Smooth muscle cell (in vitro differentiated cells): Measurements from ENCODE around the gene ADORA2A. TPM values are rescaled to one million over a fixed set of nuclear protein-coding genes. Genes with fewer than 3 reads are reported as not detected.

Experiments
- DNase-seq: peaks from one replicate; lab custom pipeline; 2025; ENCODE audit not compliant: unreplicated experiment; lab: John Stamatoyannopoulos, UW
- H2AFZ ChIP-seq: fragments of 200-600 bp; sonication (generic); 2 replicates; pipeline ENCODE4 v1.6.0; 2016; ENCODE audit warnings: antibody characterized with exemption, low read depth, mild to moderate bottlenecking
- H3F3A ChIP-seq: fragments of 200-600 bp; sonication (generic); 2 replicates; pipeline ENCODE4 v1.6.0; 2017; ENCODE audit warnings: antibody characterized with exemption, low read depth
- H3K27ac ChIP-seq: fragments of 200-600 bp; sonication (generic); 2 replicates; pipeline ENCODE4 v1.5.1; 2016; ENCODE audit warnings: low read depth, mild to moderate bottlenecking
- H3K27me3 ChIP-seq: fragments of 200-600 bp; sonication (generic); 2 replicates; pipeline ENCODE4 v1.6.1; 2016; ENCODE audit warnings: low read depth, mild to moderate bottlenecking
- H3K36me3 ChIP-seq: fragments of 200-600 bp; sonication (generic); 2 replicates; pipeline ENCODE4 v1.5.1; 2016; ENCODE audit warnings: low read depth
- H3K4me1 ChIP-seq: fragments of 200-600 bp; sonication (generic); 2 replicates; pipeline ENCODE4 v1.5.1; 2016; ENCODE audit warnings: low read depth
- H3K4me2 ChIP-seq: fragments of 200-600 bp; sonication (generic); 2 replicates; pipeline ENCODE4 v1.6.0; 2016; ENCODE audit warnings: mild to moderate bottlenecking
- H3K4me3 ChIP-seq: fragments of 200-600 bp; sonication (generic); 2 replicates; pipeline ENCODE4 v1.5.1; 2016; ENCODE audit warnings: mild to moderate bottlenecking
- H3K79me2 ChIP-seq: fragments of 200-600 bp; sonication (generic); 2 replicates; pipeline ENCODE4 v1.6.0; 2016; ENCODE audit warnings: low read depth, mild to moderate bottlenecking
- H3K9ac ChIP-seq: fragments of 200-600 bp; sonication (generic); 2 replicates; pipeline ENCODE4 v1.6.0; 2016; ENCODE audit warnings: low read depth
- H3K9me3 ChIP-seq: fragments of 200-600 bp; sonication (generic); replicated peaks from 2 replicates; pipeline ENCODE4 v1.5.1; 2016; ENCODE audit warnings: low read depth
- H4K20me1 ChIP-seq: fragments of 200-600 bp; sonication (generic); 2 replicates; pipeline ENCODE4 v1.6.0; 2016; ENCODE audit warnings: low read depth
- WGBS: methylation state at CpG from one replicate; pipeline ENCODE4 v1.1.7; 2016; ENCODE audit warnings: low lambda C conversion rate; 5-methylcytosine and 5-hydroxymethylcytosine counted together
- polyA plus RNA-seq: library from polyadenylated mRNA; unstranded; fragments of >200 nt; fragmentation: Nextera tagmentation; extraction: Ambion mirVana; gene quantifications from 2 replicates; pipeline ENCODE4 v1.2.1, GENCODE V29; 2016
- total RNA-seq: library from RNA; depleted of rRNA; stranded (reverse); fragments of >200 nt; gene quantifications from 2 replicates; pipeline ENCODE4 v1.2.3, GENCODE V29; 2014
- TF ChIP-seq, protein P1 (sequence below): fragments of 200-600 bp; sonication (generic); IDR thresholded peaks from 2 replicates; pipeline ENCODE4 v1.5.1; 2017; ENCODE audit warnings: borderline replicate concordance, mild to moderate bottlenecking, antibody characterized with exemption; ENCODE audit not compliant: insufficient read depth, poor library complexity, severe bottlenecking

Gene ADORA2A
- total and polyA plus RNA-seq, 2 experiments from 2014 or later: 1.6 to 1.8 TPM

DNA sequence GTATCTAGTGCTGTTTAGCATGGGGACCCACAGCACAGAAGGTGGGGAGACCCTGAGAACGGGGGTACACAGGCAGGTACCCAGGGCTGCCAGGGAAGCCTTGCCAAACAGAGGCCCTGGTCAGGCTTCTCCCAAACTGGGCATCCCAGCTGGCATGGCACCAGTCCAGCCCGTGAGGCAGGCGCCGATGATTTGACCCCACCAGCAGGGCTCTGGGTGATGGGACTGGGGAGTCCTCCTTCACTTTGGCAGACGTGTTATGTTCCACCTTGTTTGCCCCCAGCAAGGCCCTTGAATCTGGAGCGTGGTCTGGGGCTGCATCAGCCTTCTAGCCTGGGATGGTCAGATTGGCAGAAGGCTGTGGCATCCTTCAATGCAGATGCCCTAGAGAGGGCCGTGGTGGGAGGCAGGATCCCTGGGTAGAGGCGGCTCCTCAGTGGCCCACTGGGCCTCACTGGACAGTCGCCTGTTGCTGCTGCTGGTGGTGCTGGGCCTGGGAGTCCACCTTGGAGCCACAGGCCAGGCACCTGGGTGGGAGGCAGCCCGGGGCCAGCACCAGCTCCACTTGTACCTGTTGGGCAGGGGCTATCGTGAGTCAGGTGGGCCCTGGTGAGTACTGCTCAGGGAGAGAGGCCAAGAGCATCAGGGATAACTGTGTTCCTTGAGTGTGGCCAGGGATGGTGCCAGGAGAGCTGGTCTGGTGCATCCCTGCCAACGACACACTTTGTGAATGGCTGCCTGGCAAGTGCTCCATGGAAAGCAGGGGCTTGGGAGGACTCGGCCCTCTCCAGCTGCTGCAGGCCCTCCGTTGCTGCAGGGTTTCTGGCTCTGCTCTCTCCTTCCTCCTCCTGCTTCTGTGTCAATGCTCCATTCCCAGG, 3.3 kb downstream of the ADORA2A start:
- Histone ChIP-seq H3K79me2 (no peaks in the 10 kb centered on the region), H2AFZ (no peak overlapping the region), H3K4me2 (no peak overlapping the region), H3K9me3 (no peaks in the 10 kb centered on the region), H4K20me1 (no peaks in the 10 kb centered on the region), H3K27ac (no peak overlapping the region), H3K4me3 (no peak overlapping the region), H3K4me1 (no peaks in the 10 kb centered on the region), H3K9ac (no peak overlapping the region), H3K36me3 (no peaks in the 10 kb centered on the region), H3F3A (no peaks in the 10 kb centered on the region), H3K27me3 (peaks cover 13% of the 10 kb centered on the region)
- WGBS: 95% methylated on average over 14 of the region's 14 CpGs
- no peak for DNase-seq
- TF ChIP-seq, protein P1, sequence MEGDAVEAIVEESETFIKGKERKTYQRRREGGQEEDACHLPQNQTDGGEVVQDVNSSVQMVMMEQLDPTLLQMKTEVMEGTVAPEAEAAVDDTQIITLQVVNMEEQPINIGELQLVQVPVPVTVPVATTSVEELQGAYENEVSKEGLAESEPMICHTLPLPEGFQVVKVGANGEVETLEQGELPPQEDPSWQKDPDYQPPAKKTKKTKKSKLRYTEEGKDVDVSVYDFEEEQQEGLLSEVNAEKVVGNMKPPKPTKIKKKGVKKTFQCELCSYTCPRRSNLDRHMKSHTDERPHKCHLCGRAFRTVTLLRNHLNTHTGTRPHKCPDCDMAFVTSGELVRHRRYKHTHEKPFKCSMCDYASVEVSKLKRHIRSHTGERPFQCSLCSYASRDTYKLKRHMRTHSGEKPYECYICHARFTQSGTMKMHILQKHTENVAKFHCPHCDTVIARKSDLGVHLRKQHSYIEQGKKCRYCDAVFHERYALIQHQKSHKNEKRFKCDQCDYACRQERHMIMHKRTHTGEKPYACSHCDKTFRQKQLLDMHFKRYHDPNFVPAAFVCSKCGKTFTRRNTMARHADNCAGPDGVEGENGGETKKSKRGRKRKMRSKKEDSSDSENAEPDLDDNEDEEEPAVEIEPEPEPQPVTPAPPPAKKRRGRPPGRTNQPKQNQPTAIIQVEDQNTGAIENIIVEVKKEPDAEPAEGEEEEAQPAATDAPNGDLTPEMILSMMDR: no peak

- H4K20me1 ChIP-seq: no peaks in the 10 kb centered on the region
- TF ChIP-seq, protein P1: no peak
- no peak overlapping the region for H3K27ac ChIP-seq
- H2AFZ ChIP-seq: no peak overlapping the region
- no peaks in the 10 kb centered on the region for H3K36me3 ChIP-seq
- 95% methylated on average over 9 of the region's 9 CpGs for WGBS
- no peaks in the 10 kb centered on the region for H3F3A ChIP-seq
- no peak overlapping the region for H3K4me2 ChIP-seq
- no peak for DNase-seq
- H3K9me3 ChIP-seq: no peaks in the 10 kb centered on the region
- H3K27me3 ChIP-seq: peaks cover 5% of the 10 kb centered on the region
- no peaks in the 10 kb centered on the region for H3K4me1 ChIP-seq
- H3K79me2 ChIP-seq: no peaks in the 10 kb centered on the region
- H3K4me3 ChIP-seq: no peak overlapping the region
- no peak overlapping the region for H3K9ac ChIP-seq
These were observed 4.1 kb downstream of the ADORA2A start for GRCh38 chr22:24431309-24432034.

- Histone ChIP-seq H3K9me3 (no peaks in the 10 kb centered on the region), H3K9ac (no peak overlapping the region), H3F3A (no peaks in the 10 kb centered on the region), H3K36me3 (no peaks in the 10 kb centered on the region), H2AFZ (no peak overlapping the region), H3K4me2 (no peak overlapping the region), H3K27me3 (no peaks in the 10 kb centered on the region), H3K27ac (no peak overlapping the region), H3K4me1 (no peaks in the 10 kb centered on the region), H3K79me2 (no peaks in the 10 kb centered on the region), H3K4me3 (no peak overlapping the region), H4K20me1 (no peaks in the 10 kb centered on the region)
- WGBS: 83% methylated on average over 17 of the region's 17 CpGs
- DNase-seq: no peak
- TF ChIP-seq, protein P1: no peak
These were observed 4.9 kb downstream of the ADORA2A start for GRCh38 chr22:24432059-24432853.
